ENCODE measurements around the gene EMC6. TPM values are rescaled to one million over a fixed set of nuclear protein-coding genes. Genes with fewer than 3 reads are reported as not detected.

EMC6 gene
- total RNA-seq, 1 experiment from 2014 or later: 62.4 TPM

DNA sequence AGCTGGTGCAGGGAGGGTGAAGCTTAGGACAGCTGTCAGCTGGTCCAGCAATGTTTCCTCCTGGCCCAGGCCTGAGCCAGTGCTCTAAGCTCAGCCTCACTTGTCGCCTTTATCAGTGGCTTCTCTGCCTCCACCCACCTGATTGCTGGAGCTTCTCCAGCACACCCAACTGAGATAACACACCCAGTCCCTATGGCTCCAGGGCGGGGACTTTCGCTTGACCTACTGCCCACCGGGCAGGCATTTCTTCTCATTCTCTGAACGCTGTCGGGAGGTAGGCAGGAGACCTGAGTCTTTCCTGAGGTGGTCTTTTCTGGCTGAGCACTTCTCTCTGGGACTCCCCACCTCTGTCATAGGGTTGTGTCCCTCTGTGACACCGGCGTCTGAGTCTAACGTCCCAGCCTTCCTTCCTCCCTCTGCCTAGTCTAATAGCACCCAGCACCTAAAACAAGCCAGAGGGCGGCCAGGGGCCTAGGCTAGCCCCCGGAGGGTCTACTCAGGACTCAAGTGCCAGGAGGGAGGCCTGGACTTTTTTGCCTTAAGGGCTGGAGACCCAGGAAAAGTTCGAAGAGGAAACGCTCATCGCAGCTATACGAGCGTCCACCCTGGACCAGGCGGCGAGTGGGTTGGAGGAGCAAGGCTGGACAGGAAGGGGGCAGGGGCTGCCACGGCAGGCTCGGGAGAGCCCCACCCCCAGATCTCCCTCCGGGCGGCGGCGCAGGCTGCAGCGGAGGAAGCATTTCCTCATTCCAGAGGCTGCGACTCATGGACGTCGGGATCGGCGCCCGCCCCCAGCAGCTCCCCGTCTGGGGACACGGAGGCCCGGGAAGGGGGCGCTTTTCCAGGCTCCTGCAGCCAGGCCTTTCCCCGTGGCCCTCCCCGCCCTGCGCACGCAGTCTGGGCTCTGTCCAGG lies 990 bp upstream of the EMC6 start (continued):
- TF ChIP-seq, protein P1, sequence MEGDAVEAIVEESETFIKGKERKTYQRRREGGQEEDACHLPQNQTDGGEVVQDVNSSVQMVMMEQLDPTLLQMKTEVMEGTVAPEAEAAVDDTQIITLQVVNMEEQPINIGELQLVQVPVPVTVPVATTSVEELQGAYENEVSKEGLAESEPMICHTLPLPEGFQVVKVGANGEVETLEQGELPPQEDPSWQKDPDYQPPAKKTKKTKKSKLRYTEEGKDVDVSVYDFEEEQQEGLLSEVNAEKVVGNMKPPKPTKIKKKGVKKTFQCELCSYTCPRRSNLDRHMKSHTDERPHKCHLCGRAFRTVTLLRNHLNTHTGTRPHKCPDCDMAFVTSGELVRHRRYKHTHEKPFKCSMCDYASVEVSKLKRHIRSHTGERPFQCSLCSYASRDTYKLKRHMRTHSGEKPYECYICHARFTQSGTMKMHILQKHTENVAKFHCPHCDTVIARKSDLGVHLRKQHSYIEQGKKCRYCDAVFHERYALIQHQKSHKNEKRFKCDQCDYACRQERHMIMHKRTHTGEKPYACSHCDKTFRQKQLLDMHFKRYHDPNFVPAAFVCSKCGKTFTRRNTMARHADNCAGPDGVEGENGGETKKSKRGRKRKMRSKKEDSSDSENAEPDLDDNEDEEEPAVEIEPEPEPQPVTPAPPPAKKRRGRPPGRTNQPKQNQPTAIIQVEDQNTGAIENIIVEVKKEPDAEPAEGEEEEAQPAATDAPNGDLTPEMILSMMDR (IDR thresholded peaks at IDR 0.05 in 2 of 3, conservative IDR thresholded peaks at IDR 0.05 in 1 of 3; ENCODE audit: borderline replicate concordance in 1 of 3, insufficient read depth in 1 of 3, low read depth in 2 of 3, low read length in 2 of 3): no peak
- TF ChIP-seq SIN3A (IDR thresholded peaks at IDR 0.05; ENCODE audit: low read depth): peak; percentile 94
- peak; percentile 38; the same call in 1 of the 2 replicates for TF ChIP-seq EGR1 (IDR thresholded peaks at IDR 0.05; ENCODE audit: low read depth)
- peak; percentile 50 for TF ChIP-seq JUND (IDR thresholded peaks at IDR 0.05)
- TF ChIP-seq SRF (IDR thresholded peaks at IDR 0.05; ENCODE audit: low read depth): no peak
- TF ChIP-seq ZFX (IDR thresholded peaks at IDR 0.05): no peak
- TF ChIP-seq SP1 (IDR thresholded peaks at IDR 0.05; ENCODE audit: low read depth): peak; percentile 40; the same call in 1 of the 2 replicates
- TF ChIP-seq EZH2phosphoT487 (IDR thresholded peaks at IDR 0.05; ENCODE audit: borderline replicate concordance): no peak
- peak; percentile 62 for TF ChIP-seq FOSL1 (IDR thresholded peaks at IDR 0.05; ENCODE audit: low read depth)
- TF ChIP-seq, protein P2, sequence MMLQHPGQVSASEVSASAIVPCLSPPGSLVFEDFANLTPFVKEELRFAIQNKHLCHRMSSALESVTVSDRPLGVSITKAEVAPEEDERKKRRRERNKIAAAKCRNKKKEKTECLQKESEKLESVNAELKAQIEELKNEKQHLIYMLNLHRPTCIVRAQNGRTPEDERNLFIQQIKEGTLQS (IDR thresholded peaks at IDR 0.05): no peak
- TF ChIP-seq YY1 (IDR thresholded peaks at IDR 0.05; ENCODE audit: extremely low read depth, insufficient replicate concordance, low read depth, low read length): no peak
- TF ChIP-seq EZH2 (IDR thresholded peaks at IDR 0.05): no peak
- no peak for TF ChIP-seq POLR2A (IDR thresholded peaks at IDR 0.05; ENCODE audit: borderline replicate concordance, extremely low read depth, insufficient read depth, insufficient read length)
- TF ChIP-seq POLR2AphosphoS5 (IDR thresholded peaks at IDR 0.05; ENCODE audit: low read depth, low read length): no peak; the same call in 1 of the 2 replicates
- no peak for TF ChIP-seq RAD21 (IDR thresholded peaks at IDR 0.05; ENCODE audit: low read depth)
- TF ChIP-seq CEBPB (IDR thresholded peaks at IDR 0.05; ENCODE audit: low read depth): no peak
- TF ChIP-seq CBX3 (IDR thresholded peaks at IDR 0.05; ENCODE audit: low read depth): no peak
- TF ChIP-seq ZNF274 (IDR thresholded peaks at IDR 0.05; ENCODE audit: low read depth, low read length): no peak
